Fibroblast of lung (primary cell): ENCODE results near the gene NEUROG2. TPM values are rescaled to one million over a fixed set of nuclear protein-coding genes. Genes with fewer than 3 reads are reported as not detected.

Experiments used
- DNase-seq, 2 donors: peaks; one replicate each; pipeline versions ENCODE4 v3.0.0 to v3.0.0-alpha.2; 2010; ENCODE audit warnings: low read depth in 2 of 2
- H2AFZ ChIP-seq: 2 replicates; pipeline ENCODE4 v1.5.1; 2012; ENCODE audit warnings: low read length, control low read depth, inconsistent platforms
- H3K27ac ChIP-seq: 2 replicates; pipeline ENCODE4 v1.5.1; 2011; ENCODE audit warnings: low read length, control low read depth; ENCODE audit not compliant: insufficient read depth
- H3K27me3 ChIP-seq: 2 replicates; pipeline ENCODE4 v1.5.1; 2011; ENCODE audit warnings: mild to moderate bottlenecking, low read length; ENCODE audit not compliant: control insufficient read depth, insufficient read depth
- H3K36me3 ChIP-seq: 2 replicates; pipeline ENCODE4 v1.5.1; 2011; ENCODE audit warnings: low read length; ENCODE audit not compliant: control insufficient read depth, insufficient read depth
- H3K4me1 ChIP-seq: 2 replicates; pipeline ENCODE4 v1.5.1; 2011; ENCODE audit warnings: low read length; ENCODE audit not compliant: control insufficient read depth, insufficient read depth; ENCODE audit errors: extremely low read depth
- H3K4me2 ChIP-seq: 2 replicates; pipeline ENCODE4 v1.5.1; 2011; ENCODE audit warnings: low read length, control low read depth; ENCODE audit not compliant: insufficient read depth; ENCODE audit errors: extremely low read depth
- H3K4me3 ChIP-seq, 4 experiments: fragments of 200-600 bp in 1 of 4; sonication (generic) in 1 of 4; replicated peaks in 1 of 4; 2 replicates each; pipeline ENCODE4 v1.5.1; 2011 to 2016; ENCODE audit warnings: low read length in 4 of 4, low read depth in 3 of 4, mild to moderate bottlenecking in 3 of 4, control low read depth in 2 of 4, inconsistent platforms in 1 of 4, mixed read lengths in 1 of 4; ENCODE audit not compliant: insufficient read depth in 1 of 4; ENCODE audit errors: control extremely low read depth in 1 of 4
- H3K79me2 ChIP-seq: 2 replicates; pipeline ENCODE4 v1.5.1; 2012; ENCODE audit warnings: mild to moderate bottlenecking, low read length, inconsistent platforms; ENCODE audit not compliant: control insufficient read depth, insufficient read depth
- H3K9ac ChIP-seq: 2 replicates; pipeline ENCODE4 v1.5.1; 2011; ENCODE audit warnings: mild to moderate bottlenecking, low read length, control low read depth; ENCODE audit not compliant: insufficient read depth
- H3K9me3 ChIP-seq: 2 replicates; pipeline ENCODE4 v1.5.1; 2012; ENCODE audit warnings: low read depth, low read length; ENCODE audit not compliant: control insufficient read depth, insufficient read depth
- H4K20me1 ChIP-seq: 2 replicates; pipeline ENCODE4 v1.5.1; 2011; ENCODE audit warnings: low read length; ENCODE audit not compliant: control insufficient read depth, insufficient read depth; ENCODE audit errors: extremely low read depth
- CTCF ChIP-seq, 2 donors: IDR thresholded peaks in 1 of 2; conservative IDR thresholded peaks in 1 of 2; 1 replicate in 1 of 2; 2 replicates in 1 of 2; pipeline ENCODE4 v1.5.1; 2011 to 2012; ENCODE audit warnings: low read length in 2 of 2, control low read depth in 1 of 2, inconsistent platforms in 1 of 2, low read depth in 1 of 2, mild to moderate bottlenecking in 1 of 2
- EZH2 ChIP-seq: IDR thresholded peaks from 2 replicates; pipeline ENCODE4 v1.5.1; 2012; ENCODE audit warnings: low read length, control low read depth, mild to moderate bottlenecking; ENCODE audit errors: missing control alignments
- polyA plus RNA-seq, 2 donors: library from polyadenylated mRNA; depleted of rRNA in 1 of 2; stranded (reverse) in 1 of 2; unstranded in 1 of 2; fragments of >200 nt; gene quantifications; 2 replicates each; pipeline ENCODE4 v1.2.1, GENCODE V29; 2011 to 2012; ENCODE audit warnings: missing spikeins in 1 of 2
- total RNA-seq: library from RNA; depleted of rRNA; stranded (reverse); fragments of >200 nt; gene quantifications from 2 replicates; pipeline ENCODE4 v1.2.1, GENCODE V29; 2014

NEUROG2 gene
- total and polyA plus RNA-seq, 2 donors (not counting 1 experiment from before 2014, with no cell fraction given) = not detected

- H3K4me1 ChIP-seq = no peaks in the 10 kb centered on the region
- no peak overlapping the region for H3K27ac ChIP-seq
- no peaks in the 10 kb centered on the region for H3K27me3 ChIP-seq
- H3K79me2 ChIP-seq = no peaks in the 10 kb centered on the region
- no peak overlapping the region for H3K4me3 ChIP-seq
- no peaks in the 10 kb centered on the region for H3K9me3 ChIP-seq
- H2AFZ ChIP-seq = no peak overlapping the region
- no peak overlapping the region for H3K4me2 ChIP-seq
- H3K9ac ChIP-seq = no peak overlapping the region
- no peaks in the 10 kb centered on the region for H3K36me3 ChIP-seq
- DNase-seq = no peak
- no peaks in the 10 kb centered on the region for H4K20me1 ChIP-seq
- TF ChIP-seq CTCF (conservative IDR thresholded peaks at IDR 0.05 in 1 of 2, IDR thresholded peaks at IDR 0.05 in 1 of 2; ENCODE audit: low read depth in 1 of 2, low read length in 2 of 2) = no peak
- TF ChIP-seq EZH2 = no peak
These were observed 46.4 kb upstream of the NEUROG2 start for GRCh38 chr4:112562254-112562879.

DNA sequence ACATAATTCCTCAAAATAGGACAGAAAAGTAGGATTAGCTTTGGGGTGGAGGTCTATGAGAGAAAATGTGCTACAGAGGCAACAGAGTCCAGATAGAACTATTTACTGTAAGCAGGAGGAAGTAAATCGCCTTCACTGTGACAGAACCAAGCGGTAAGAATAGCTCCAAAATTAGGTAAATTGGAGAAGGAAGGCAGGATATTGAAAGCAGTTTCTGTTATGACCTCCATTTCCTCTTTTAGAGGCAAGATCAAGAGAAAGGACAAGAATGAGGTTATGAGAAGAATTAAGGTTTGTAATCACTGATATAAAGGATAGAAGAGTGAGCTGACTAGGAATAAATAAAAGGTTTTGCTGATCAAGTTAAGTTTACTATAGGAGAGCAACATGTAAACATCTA lies 44.1 kb upstream of the NEUROG2 start:
- no peaks in the 10 kb centered on the region for H3K4me1 ChIP-seq
- H3K9me3 ChIP-seq = no peaks in the 10 kb centered on the region
- no peak overlapping the region for H3K9ac ChIP-seq
- no peak for TF ChIP-seq CTCF (conservative IDR thresholded peaks at IDR 0.05 in 1 of 2, IDR thresholded peaks at IDR 0.05 in 1 of 2; ENCODE audit: low read depth in 1 of 2, low read length in 2 of 2)
- TF ChIP-seq EZH2 = no peak
- H3K4me3 ChIP-seq = no peak overlapping the region
- no peak for DNase-seq
- no peaks in the 10 kb centered on the region for H4K20me1 ChIP-seq
- no peaks in the 10 kb centered on the region for H3K36me3 ChIP-seq
- H3K79me2 ChIP-seq = no peaks in the 10 kb centered on the region
- H3K27ac ChIP-seq = no peak overlapping the region
- H3K27me3 ChIP-seq = no peaks in the 10 kb centered on the region
- H2AFZ ChIP-seq = no peak overlapping the region
- H3K4me2 ChIP-seq = no peak overlapping the region

DNA sequence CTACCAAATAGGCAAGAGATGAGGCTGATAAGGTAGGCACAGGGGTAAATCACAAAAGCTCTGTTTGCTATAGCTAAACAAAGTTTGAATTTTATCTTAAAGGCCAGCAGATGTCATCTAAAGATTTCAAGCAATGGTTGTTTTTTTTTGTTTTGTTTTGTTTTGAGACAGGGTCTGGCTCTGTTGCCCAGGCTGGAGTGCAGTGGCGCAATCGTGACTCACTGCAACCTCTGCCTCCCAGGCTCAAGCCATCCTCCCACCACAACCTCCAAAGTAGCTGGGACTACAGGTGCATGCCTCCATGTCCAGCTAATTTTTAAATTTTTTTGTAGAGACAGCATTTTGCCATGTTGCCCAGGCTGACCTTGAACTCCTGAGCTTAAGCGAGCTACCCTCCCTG lies 43.1 kb upstream of the NEUROG2 start:
- H3K4me3 ChIP-seq = no peak overlapping the region
- no peaks in the 10 kb centered on the region for H4K20me1 ChIP-seq
- no peak overlapping the region for H2AFZ ChIP-seq
- H3K9me3 ChIP-seq = no peaks in the 10 kb centered on the region
- H3K36me3 ChIP-seq = no peaks in the 10 kb centered on the region
- no peaks in the 10 kb centered on the region for H3K79me2 ChIP-seq
- no peak overlapping the region for H3K9ac ChIP-seq
- no peak overlapping the region for H3K4me2 ChIP-seq
- TF ChIP-seq EZH2 (no peak), CTCF (conservative IDR thresholded peaks at IDR 0.05 in 1 of 2, IDR thresholded peaks at IDR 0.05 in 1 of 2; ENCODE audit: low read depth in 1 of 2, low read length in 2 of 2) (no peak)
- no peak for DNase-seq
- no peaks in the 10 kb centered on the region for H3K4me1 ChIP-seq
- no peaks in the 10 kb centered on the region for H3K27me3 ChIP-seq
- no peak overlapping the region for H3K27ac ChIP-seq
